Activated CD4-positive, CD25-positive, alpha-beta regulatory T cell treated with anti-CD3 and anti-CD28 coated beads, Interleukin-2, amount 50 U/mL, for 72 hours (primary cell): ENCODE data around the gene LMF1.

ENCODE experiments used
- DNase-seq: peaks from one replicate; pipeline ENCODE4 v3.0.0; 2021

Gene LMF1

DNA sequence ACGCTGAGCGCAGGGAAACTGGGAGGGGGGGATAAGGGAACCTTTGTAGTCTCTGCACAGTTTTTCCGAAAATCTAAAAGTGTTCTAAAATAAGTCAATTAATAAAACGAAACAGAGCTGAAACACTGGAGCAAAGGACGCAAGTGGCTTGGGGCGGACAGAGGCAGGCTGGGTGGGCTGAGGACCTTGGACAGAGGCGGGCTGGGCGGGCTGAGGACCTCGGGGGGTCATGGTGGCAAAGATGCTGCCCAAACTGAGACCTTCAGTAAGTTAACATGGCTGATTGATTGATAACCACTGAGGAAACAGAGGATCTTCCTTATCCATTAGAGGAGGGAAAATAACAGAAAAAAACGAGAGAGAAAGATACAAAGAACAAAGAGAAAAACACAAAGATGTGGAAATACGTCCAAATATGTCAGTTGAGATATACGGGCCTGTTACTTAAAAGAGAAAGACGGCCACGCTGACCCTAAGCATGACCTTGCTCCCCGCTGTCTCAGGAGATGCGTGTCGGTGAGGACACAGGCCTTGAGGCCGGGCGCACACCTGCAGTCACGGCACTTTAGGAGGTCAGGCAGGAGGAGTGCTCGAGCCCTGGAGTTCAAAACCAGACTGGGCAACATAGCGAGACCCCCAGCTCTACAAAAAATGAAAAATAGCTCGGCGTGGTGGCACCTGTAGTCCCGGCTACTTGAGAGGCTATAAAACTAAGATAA, 94.1 kb downstream of the LMF1 start:
- no peak for DNase-seq

GRCh38 chr16:876041-876335, 94.8 kb downstream of the LMF1 start:
- DNase-seq = no peak

GRCh38 chr16:875182-876040, 95.4 kb downstream of the LMF1 start:
- no peak for DNase-seq

- no peak for DNase-seq
Measured at GRCh38 chr16:874366-875181, 96.2 kb downstream of the LMF1 start.

GRCh38 chr16:873889-874288, 96.9 kb downstream of the LMF1 start:
- no peak for DNase-seq

- DNase-seq = no peak
Measured at GRCh38 chr16:873243-873661, 97.5 kb downstream of the LMF1 start.

DNA sequence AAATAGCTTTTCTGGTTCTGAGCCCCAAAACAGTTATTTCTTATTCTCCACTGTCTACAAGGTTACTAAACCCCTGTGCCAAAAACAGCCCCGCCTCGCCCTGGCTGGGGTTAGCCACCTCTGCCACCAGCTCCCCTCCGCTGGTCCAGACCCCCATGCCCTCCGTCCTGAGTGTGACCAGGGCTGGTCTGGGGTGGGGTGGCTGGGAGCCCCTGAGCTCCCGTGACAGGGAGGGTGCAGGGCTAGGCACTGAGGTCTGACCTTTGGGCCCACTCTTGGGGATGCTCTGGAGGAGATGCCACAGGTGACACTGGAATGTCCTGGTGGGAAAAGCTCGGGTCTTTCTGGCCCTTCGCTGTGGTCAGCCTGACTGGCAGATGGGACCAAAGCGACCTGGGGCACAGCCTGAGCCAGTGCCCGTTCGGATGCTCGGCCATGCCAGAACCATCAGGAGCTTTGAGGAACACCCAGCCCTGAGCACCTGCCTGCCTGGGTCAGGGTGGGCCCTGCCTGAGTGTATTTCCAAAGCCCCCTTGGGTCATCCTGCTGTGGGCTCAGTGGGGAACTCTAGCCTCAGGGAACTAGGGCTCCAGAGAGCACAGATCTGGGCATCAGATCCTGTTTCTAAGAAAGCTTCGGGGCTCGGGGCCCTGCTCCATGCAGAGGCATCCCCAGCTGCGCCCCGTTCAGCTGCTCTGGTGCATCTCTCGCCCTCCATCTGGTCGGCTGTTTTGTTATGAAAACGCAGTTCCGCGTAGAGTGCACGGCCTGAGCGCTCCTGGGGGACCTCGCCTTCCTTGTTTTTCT, 98.1 kb downstream of the LMF1 start:
- DNase-seq = no peak

DNA sequence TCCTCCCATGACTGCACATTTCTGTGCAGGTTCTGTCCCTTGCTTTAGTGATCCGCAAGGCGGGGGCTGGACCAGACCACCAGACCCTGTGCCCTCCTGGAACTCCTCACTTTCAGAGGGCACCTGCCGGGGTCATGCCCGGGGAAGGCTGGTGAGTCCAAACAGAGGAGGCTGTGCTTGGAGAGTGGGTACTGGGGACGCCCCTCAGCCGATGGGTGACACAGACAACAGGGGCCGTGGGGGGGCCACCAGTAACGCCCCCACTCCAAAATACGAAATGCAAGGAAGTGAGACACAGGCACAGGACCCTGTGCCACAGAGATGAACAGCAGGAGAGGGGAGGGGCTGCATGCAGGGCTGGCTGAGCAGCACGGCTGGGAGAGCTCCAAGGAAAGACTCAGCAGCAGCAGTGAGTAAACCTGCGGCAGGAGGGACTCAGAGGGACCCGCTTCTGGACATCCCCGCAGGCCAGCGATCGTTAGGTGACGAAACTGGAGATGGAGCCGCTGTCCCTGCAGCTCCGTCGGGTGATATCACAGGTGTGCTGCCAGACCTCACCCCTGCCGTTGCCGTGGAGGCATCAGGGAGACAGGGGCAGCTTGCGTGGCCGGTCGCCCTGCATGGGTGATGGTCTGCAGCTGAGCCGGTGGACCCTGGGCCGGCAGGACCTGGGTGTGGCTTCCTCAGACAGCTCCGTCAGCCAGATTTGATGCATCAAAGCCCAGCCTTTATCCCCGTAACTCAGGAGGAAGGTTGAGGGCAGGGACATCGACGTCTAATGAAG, 99.0 kb downstream of the LMF1 start:
- no peak for DNase-seq

DNA sequence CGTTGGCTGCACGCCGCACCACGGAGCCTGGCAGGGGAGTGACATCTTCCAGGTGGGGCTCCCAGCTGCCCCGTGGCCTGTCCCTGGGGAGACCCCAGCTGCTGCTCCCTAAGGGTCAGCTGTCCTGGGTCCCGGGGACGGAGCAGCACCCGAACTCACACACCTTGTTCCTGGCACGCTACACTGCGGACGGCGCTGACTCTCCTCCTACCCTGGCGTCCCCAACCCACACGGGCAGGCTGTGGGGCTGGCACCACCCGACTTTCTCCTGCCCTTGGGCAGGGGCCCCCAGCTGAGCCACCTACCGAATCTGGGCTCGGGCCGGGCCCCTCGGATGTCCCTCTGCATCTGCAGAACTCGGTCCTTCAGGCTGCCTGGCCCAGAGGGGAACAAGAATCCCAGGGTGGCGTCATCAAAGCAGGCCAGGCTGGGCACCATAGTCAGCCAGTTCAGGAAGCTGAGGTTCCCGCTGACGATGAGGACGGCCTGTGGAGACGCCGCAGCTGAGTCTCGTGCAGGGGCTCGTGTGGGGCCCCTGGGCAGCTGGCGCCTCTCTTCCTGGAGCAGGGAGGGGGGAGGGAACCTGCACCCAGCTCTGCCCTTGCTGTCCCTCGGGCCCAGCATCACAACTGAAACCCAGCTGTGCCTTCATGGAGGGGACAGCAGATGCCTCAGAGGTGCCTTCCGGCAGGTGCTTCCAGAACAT, 99.8 kb downstream of the LMF1 start:
- no peak for DNase-seq

GRCh38 chr16:869823-870641, 100.8 kb downstream of the LMF1 start:
- no peak for DNase-seq

GRCh38 chr16:868846-869822, 101.7 kb downstream of the LMF1 start:
- no peak for DNase-seq

- no peak for DNase-seq
Measured at GRCh38 chr16:868386-868755, 102.4 kb downstream of the LMF1 start.

DNA sequence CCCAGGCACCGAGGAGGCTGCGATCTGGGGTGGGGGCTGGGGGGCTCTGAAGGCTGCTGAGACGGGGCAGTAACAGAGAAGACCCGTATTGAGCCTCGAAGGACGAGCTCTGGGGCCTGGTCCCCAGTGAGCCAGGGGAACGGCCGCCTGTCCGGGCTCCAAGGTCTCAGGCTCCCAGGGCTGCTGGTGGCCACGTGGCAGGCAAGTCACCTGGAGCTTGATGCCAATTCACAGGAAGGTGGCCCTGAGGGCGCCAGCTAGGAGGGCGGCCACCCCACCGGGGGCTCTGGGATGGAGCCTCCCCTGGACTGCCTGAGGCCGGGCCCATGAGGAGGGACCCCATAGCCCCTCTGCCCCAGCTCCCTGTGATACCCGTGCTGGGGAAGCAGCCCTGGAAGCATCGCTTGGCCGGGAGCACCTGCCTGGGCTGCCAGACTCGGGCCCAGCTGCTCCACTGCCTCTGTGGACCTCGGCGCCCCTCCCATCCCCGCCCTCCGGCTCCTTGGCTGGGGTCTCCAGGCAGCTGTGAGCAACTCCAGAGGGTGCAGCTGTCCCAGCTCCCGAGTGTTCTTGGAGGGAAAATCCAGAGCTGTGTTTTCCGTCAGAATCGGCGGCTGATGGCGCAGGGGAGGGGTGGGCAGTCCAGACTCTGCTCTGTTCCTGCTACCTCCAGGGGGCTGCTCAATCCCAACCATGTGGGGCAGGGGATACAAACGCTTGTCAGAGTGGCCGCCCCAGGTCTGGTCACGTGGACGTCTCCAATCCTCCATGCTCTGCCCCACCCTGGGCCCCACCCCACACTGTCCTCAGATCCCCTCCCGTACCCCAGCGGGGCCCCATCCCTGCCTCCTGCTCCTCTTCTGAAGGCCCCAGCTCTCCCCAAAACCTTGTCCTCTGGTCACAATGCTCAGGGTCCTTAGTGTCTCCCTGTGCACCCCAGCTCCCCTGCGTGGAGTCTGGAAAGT, 103.1 kb downstream of the LMF1 start:
- DNase-seq = no peak

DNA sequence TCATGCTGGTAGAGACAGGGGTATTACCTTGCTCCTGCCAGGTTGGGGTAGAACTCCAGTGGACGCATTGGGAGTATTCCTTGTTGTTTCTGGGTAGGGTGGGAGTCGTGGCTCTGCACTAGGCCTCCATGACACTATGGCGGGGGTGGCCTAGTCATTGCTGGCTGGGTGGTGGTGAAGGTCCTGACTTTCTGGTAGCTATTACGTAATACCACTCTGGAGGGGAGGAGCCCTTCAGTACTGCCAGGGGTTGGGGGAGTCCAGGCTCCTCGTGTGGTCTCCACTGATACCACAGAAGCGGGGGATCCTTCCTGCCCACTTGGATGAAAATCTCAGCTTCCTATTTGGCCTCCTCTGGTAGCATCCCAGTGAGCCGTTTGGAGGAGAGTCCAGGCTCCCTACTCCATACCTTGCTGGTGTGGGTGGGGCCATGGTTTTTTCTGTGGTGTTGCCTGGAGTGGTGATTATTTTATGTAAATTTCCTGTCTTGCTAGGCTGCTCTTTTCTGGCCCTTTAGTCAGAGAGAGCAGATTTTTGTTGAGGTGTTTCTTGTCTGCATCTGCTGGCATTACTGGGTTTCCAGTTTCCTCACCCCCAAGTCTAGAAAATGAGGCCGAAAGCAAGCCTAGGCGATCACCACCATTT, 104.4 kb downstream of the LMF1 start:
- DNase-seq = no peak

- no peak for DNase-seq
Measured at GRCh38 chr16:865026-865425, 105.8 kb downstream of the LMF1 start.

DNA sequence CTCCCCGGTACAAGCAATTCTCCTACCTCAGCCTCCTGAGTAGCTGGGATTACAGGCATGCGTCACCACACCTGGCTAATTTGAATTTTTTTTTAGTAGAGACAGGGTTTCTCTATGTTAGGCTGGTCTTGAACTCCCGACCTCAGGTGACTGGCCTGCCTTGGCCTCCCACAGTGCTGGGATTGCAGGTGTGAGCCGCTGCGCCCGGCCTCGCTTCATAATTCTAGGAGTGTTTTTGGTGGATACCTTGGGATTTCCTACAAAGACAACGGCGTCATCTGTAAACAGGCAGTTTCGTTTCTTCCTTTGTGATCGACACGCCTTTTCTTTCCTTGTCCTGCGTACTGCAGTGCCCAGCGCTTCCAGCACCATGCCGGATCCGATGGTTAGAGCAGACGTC, 109.3 kb downstream of the LMF1 start:
- no peak for DNase-seq

- no peak for DNase-seq
Measured at GRCh38 chr16:860891-861290, 109.9 kb downstream of the LMF1 start.
